Common myeloid progenitor, CD34-positive (primary cell): ENCODE results near the gene MSL3.

ENCODE experiments used
- CTCF ChIA-PET: fragments of 350-600 bp; sonication (Branson Sonifier 250); formaldehyde crosslinking; loops from one replicate; lab custom pipeline; 2021; ENCODE audit warnings: antibody characterized with exemption; lab: Charles Lee
- POLR2A ChIA-PET: fragments of 350-600 bp; sonication (Branson Sonifier 250); formaldehyde crosslinking; loops from one replicate; lab custom pipeline; 2021; ENCODE audit warnings: antibody characterized with exemption; lab: Charles Lee
- DNase-seq, 3 donors: peaks; one replicate each; pipeline versions ENCODE4 v3.0.0 to v3.0.0-alpha.2; 2013
- H3K27ac ChIP-seq, 2 experiments: 1 replicate in 1 of 2; 2 replicates in 1 of 2; pipeline ENCODE4 v1.7.0; 2013; ENCODE audit warnings: inconsistent platforms in 2 of 2, low read length in 2 of 2, mild to moderate bottlenecking in 2 of 2, low read depth in 1 of 2, moderate library complexity in 1 of 2; ENCODE audit not compliant: severe bottlenecking in 2 of 2, insufficient read depth in 1 of 2, poor library complexity in 1 of 2
- H3K27me3 ChIP-seq, 5 experiments: replicated peaks in 2 of 5; 1 replicate in 3 of 5; 2 replicates in 2 of 5; pipeline versions ENCODE4 v1.6.1 to v1.7.0; 2013; ENCODE audit warnings: low read length in 4 of 5, mild to moderate bottlenecking in 2 of 5, moderate library complexity in 2 of 5, inconsistent platforms in 1 of 5; ENCODE audit not compliant: insufficient read depth in 5 of 5, control insufficient read depth in 4 of 5
- H3K36me3 ChIP-seq, 4 experiments: 1 replicate in 2 of 4; 2 replicates in 2 of 4; pipeline versions ENCODE4 v1.6.1 to v1.7.0; 2013; ENCODE audit warnings: low read length in 3 of 4, control low read depth in 1 of 4, mild to moderate bottlenecking in 1 of 4; ENCODE audit not compliant: control insufficient read depth in 4 of 4, insufficient read depth in 4 of 4
- H3K4me1 ChIP-seq, 4 experiments: 1 replicate in 3 of 4; 2 replicates in 1 of 4; pipeline versions ENCODE4 v1.6.1 to v1.7.1; 2013; ENCODE audit warnings: low read length in 3 of 4, mild to moderate bottlenecking in 3 of 4, control low read depth in 1 of 4, inconsistent platforms in 1 of 4, moderate library complexity in 1 of 4; ENCODE audit not compliant: control insufficient read depth in 4 of 4, insufficient read depth in 4 of 4; ENCODE audit errors: control extremely low read depth in 1 of 4
- H3K4me3 ChIP-seq, 7 experiments: 1 replicate in 4 of 7; 2 replicates in 3 of 7; pipeline versions ENCODE4 v1.5.1 to v1.7.0; 2013; ENCODE audit warnings: mild to moderate bottlenecking in 7 of 7, low read length in 6 of 7, moderate library complexity in 6 of 7, inconsistent platforms in 2 of 7, low read depth in 2 of 7, control low read depth in 1 of 7; ENCODE audit not compliant: insufficient read depth in 4 of 7, control insufficient read depth in 1 of 7; ENCODE audit errors: extremely low read depth in 1 of 7
- H3K9me3 ChIP-seq, 5 experiments: 1 replicate in 4 of 5; 2 replicates in 1 of 5; pipeline versions ENCODE4 v1.6.1 to v1.7.1; 2013; ENCODE audit warnings: low read length in 4 of 5, mild to moderate bottlenecking in 2 of 5, inconsistent platforms in 1 of 5, low read depth in 1 of 5, moderate library complexity in 1 of 5; ENCODE audit not compliant: control insufficient read depth in 4 of 5, insufficient read depth in 2 of 5; ENCODE audit errors: control extremely low read depth in 1 of 5
- WGBS: methylation state at CpG from one replicate; pipeline ENCODE4 v1.1.5; 2013; ENCODE audit not compliant: insufficient coverage; 5-methylcytosine and 5-hydroxymethylcytosine counted together

Gene MSL3

DNA sequence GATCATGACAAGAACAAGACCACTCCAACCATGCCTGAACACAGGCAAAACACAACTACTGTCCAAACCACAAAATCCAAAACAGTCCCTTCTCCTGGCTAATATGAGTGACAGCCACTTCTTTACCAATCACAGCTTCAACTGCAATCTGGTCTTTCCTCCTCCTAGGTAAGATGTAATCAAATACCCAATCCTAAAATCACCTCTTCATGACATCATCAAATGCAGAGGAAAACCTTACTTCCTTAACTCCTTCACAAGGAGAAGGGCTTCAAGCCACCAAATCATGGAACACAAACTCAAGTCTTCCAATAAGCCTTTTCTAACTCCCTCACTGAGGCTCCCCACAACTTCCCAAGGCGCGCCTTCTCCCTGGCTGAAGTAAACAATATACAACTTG, 4.4 kb upstream of the MSL3 start:
- Histone ChIP-seq H3K4me3 (no peak overlapping the region), H3K9me3 (no peaks in the 10 kb centered on the region), H3K27me3 (peaks cover 0 to 8% (median 2%) of the 10 kb centered on the region in 5 experiments), H3K4me1 (peaks cover 0 to 7% (median 1%) of the 10 kb centered on the region in 4 experiments), H3K36me3 (no peaks in the 10 kb centered on the region), H3K27ac (no peak overlapping the region)
- WGBS = 90% methylated on average over 2 of the region's 2 CpGs
- POLR2A ChIA-PET = no interaction called here
- CTCF ChIA-PET = no interaction called here
- no peak for DNase-seq

DNA sequence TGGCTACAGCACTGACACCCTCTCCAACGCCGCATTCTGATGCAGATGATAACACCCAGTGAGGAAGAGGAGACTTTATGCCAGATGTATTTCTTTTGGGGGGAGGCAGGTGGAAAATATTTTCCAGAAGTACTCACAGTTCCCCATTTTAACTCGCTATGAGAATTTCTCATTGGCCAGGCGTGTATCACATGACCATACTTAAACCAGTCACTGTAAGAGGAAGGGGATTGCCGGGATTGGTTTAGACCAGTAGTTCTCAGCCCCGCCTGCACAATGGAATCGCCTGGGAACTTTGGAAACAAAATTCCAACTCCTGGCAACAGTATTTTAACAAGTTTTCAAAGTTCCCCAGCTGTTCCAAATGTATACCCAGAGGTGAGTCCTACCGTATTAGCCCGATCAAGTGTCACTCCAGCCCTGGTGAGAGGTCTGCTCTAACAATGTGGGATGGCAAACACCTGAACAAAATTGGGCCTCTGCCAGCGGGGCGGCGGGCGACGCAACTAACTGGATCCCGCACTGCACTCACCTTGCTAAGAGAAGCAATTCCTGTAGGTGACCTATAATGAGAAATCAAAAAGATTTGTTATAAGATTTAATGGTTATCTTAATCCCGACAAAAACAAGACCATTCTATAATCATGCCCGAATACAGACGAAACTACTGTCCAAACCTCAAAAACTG, 2.9 kb upstream of the MSL3 start:
- Histone ChIP-seq H3K9me3 (no peaks in the 10 kb centered on the region), H3K36me3 (no peaks in the 10 kb centered on the region), H3K4me3 (no peak overlapping the region), H3K27me3 (peaks cover 0 to 8% (median 2%) of the 10 kb centered on the region in 5 experiments), H3K27ac (no peak overlapping the region), H3K4me1 (peaks cover under 1 to 11% (median 7%) of the 10 kb centered on the region in 4 experiments)
- DNase-seq = no peak
- CTCF ChIA-PET = no interaction called here
- POLR2A ChIA-PET = no interaction called here
- WGBS = 91% methylated on average over 5 of the region's 18 CpGs

DNA sequence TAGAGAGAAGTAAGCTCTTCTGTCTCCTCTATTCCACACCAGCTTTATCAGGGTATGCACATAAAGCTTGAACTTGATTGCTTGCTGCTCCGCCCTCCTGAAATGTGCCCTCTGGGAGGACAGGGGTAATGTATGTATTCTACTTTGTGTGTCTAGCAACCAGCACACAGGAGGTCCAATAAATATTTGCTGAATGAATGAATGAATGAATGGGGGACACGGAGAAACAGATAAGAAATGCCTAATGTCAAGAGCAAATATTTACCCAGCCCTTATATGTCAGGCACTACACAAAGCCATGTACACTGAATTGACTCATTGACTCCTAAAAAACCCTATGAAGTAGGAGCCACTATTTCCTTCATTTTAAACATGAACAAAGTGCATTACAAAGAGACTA, 2.3 kb upstream of the MSL3 start:
- Histone ChIP-seq H3K4me1 (peaks cover 4 to 15% (median 8%) of the 10 kb centered on the region in 4 experiments), H3K27me3 (peaks cover 0 to 8% (median 2%) of the 10 kb centered on the region in 5 experiments), H3K9me3 (no peaks in the 10 kb centered on the region), H3K4me3 (no peak overlapping the region), H3K27ac (no peak overlapping the region), H3K36me3 (no peaks in the 10 kb centered on the region)
- 100% methylated on average over 1 of the region's 2 CpGs for WGBS
- ChIA-PET CTCF (no interaction called here), POLR2A (no interaction called here)
- DNase-seq = no peak

DNA sequence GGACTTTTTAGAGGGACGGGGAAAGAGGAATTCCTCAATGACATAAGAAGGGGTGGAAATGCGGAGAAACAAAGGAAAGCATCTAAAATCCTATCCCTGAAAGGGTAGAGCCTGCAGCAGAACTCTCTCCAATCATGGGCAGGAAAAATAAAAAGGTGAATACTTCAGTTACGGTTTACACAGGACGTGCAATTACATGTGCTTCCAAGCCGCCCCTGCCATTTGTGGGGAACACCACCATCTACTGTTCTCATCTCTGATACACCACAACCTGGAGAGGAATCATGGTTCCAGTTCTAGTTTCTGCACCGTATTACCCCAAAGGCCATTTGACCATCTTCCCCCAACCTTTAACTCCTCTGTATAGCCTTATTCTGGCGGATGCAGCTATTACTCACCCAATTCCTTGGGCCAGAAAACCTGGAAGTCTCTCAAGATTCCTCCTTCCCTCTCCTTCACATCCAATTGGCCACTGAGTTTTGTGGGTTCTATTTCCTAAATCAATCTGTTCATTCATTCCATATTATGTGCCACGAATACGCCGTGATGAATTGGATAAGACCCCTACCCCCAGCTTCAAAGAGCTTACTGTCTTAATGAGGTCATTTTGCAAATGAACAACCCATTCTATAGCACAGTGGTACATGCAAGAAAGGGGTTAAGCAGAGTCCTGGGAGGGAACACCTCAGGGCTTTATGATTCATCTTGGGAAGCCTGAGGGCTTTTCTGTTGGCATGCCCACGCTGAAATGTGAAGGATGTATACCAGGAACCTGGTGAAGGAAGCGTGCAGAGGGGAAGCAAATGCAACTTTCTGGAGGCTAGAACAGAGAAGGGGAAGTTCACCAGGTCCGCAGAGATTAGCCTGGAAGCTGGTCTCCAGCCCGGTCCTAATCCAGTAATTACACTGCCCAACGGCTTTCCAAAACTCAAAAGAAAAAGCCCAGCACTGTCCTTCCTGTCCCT, 1.4 kb upstream of the MSL3 start:
- POLR2A ChIA-PET = no interaction called here
- WGBS = 79% methylated on average over 8 of the region's 15 CpGs
- peak in 1 of 3 donors; percentile 7 for DNase-seq
- Histone ChIP-seq H3K9me3 (no peaks in the 10 kb centered on the region), H3K36me3 (peaks cover 0 to 5% (median 1%) of the 10 kb centered on the region in 4 experiments), H3K27me3 (peaks cover 0 to 8% (median 2%) of the 10 kb centered on the region in 5 experiments), H3K4me3 (peak overlapping the region in 4 of 7 experiments; percentile 28 to 89 (median 64)), H3K4me1 (peaks cover 4 to 18% (median 8%) of the 10 kb centered on the region in 4 experiments), H3K27ac (no peak overlapping the region)
- CTCF ChIA-PET = no interaction called here

DNA sequence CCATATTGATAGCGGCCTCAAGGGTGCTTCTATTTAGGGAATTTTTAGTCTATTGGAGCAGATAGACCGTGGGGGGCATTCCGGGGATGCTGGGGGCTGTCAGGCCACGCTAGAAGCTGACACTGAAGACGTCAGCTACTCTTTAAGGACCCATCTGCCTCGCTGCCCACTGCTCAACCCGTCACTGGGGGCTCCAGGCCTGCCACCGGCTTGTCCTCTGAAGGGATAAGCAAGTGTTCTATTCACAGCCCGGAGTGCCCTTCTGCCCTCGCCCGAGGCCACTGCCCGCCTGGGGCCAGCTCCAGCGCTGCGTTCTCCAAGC, 679 bp upstream of the MSL3 start:
- Histone ChIP-seq H3K4me3 (peak overlapping the region; percentile 28 to 89 (median 62)), H3K36me3 (peaks cover 0 to 6% (median 2%) of the 10 kb centered on the region in 4 experiments), H3K4me1 (peaks cover 4 to 18% (median 8%) of the 10 kb centered on the region in 4 experiments), H3K9me3 (no peaks in the 10 kb centered on the region), H3K27me3 (peaks cover 0 to 8% (median 2%) of the 10 kb centered on the region in 5 experiments), H3K27ac (no peak overlapping the region)
- CTCF ChIA-PET = no interaction called here
- WGBS = 28% methylated on average over 14 of the region's 14 CpGs
- no peak for DNase-seq
- POLR2A ChIA-PET = no interaction called here

DNA sequence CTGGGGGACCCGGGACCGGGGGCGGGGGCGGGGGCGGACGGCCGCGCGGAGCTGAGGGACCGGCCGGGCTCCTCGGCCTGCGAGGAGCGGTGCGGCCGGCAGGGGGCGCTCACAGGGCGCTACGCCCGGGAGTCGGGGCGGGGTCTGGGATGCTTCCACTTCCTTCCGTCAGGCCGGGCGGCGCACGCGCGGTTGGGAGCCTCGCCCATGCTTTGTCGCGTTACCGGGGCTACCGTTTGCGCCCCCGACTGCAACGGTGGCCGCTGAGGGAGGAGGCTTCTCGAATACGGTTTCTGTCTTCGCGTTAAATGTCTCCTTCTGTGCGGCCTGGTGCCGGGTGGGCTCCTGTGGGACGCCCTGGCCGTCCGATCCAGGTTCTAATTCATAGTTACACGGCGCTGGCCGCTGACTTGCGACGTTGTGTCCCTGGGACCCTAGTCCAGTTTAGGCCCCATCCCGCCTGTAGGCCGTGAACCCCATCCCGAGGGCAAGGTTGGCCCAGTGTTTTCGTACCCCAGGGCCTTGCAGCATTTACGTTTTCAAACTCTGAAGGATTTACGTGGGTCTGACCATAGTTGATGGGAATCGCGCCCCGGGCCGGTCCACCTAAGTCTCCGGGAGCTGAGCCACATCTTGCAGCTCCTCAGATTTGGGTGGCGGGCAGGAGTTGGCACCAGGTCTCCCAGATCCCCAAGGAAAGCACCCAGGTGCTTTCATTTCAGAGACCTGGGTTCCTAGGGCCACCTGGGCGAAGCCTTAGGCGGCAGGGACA, 549 bp downstream of the MSL3 start:
- DNase-seq = peak; percentile 84 to 92 (median 92)
- ChIA-PET POLR2A (no interaction called here), CTCF (no interaction called here)

More for the DNA sequence above, 549 bp downstream of the MSL3 start:
- Histone ChIP-seq H3K4me1 (peaks cover 4 to 18% (median 8%) of the 10 kb centered on the region in 4 experiments), H3K4me3 (peak overlapping the region; percentile 47 to 94 (median 80)), H3K36me3 (peaks cover 4 to 18% (median 11%) of the 10 kb centered on the region in 4 experiments), H3K9me3 (no peaks in the 10 kb centered on the region), H3K27ac (peak overlapping the region; percentile 88 to 95), H3K27me3 (peaks cover 0 to 3% (median 2%) of the 10 kb centered on the region in 5 experiments)
- WGBS = 31% methylated on average over 56 of the region's 66 CpGs
